ENCODE measurements around the gene PRR16. TPM values are rescaled to one million over a fixed set of nuclear protein-coding genes. Genes with fewer than 3 reads are reported as not detected.

PRR16 gene
- total RNA-seq, 2 experiments from 2014 or later, result not detected

DNA sequence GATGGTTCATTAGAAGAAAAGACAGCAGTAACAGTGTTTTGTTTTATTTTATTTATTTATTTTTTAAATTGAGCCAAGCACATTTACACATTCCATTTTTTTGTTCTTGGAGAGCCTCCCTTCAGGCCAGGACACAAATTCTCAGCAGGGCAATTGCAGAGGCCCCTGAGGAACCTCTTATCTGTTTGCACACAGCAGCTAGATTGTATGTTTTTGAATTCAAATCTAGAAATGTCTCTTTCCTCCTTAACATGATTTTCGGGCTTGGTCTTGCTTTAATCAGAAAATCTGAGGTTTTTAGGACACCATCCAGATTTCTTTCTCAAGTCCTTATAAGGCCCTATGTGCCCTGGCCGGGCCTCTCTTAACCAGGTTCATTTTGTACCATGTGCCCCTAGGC lies 76.0 kb downstream of the PRR16 start:
- intact Hi-C loops (cut with micrococcal nuclease), result no loop called here
- Mint-ChIP-seq H3K4me3 (no peak overlapping the region), H3K9me3 (no peaks in the 10 kb centered on the region), H3K27me3 (no peaks in the 10 kb centered on the region), H3K4me1 (ENCODE audit: low read depth) (no peaks in the 10 kb centered on the region), H3K36me3 (ENCODE audit: low read depth) (no peaks in the 10 kb centered on the region), H3K27ac (no peak overlapping the region)
- no peak for DNase-seq
- no peak for TF ChIP-seq CTCF (IDR thresholded peaks at IDR 0.05)
- no peak for ATAC-seq
- ChIA-PET CTCF (no interaction called here), POLR2A (no interaction called here)

DNA sequence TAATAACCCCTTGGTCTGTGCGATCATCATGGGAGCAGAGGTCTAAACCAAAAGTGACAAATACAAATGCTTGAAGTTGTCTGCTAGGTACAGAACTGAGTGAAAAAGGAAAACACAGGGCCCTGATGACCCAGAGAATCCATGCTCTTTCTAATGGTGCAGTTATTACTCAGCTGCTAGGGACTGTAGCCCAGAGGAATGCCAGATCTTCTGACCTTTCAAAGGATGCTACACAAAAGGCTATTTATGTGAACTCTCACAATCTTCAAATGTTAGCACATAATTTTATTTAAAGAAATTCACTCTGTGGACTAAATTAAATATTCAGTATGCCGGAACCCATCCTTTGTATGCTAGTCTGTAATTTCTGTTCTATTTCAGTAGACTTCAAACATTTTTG lies 79.9 kb downstream of the PRR16 start:
- POLR2A ChIA-PET, result interaction anchor here (0.6 kb wide), 1 partner anchor 467 kb away, joined by 3 read pairs; no protein-coding TSS in a partner anchor
- no peaks in the 10 kb centered on the region for H3K27me3 Mint-ChIP-seq
- H3K4me3 Mint-ChIP-seq, result no peak overlapping the region
- no peaks in the 10 kb centered on the region for H3K4me1 Mint-ChIP-seq (ENCODE audit: low read depth)
- DNase-seq, result no peak
- intact Hi-C loops (cut with micrococcal nuclease), result no loop called here
- H3K27ac Mint-ChIP-seq, result no peak overlapping the region
- peaks cover 1% of the 10 kb centered on the region for H3K9me3 Mint-ChIP-seq
- CTCF ChIA-PET, result no interaction called here
- H3K36me3 Mint-ChIP-seq (ENCODE audit: low read depth), result no peaks in the 10 kb centered on the region
- no peak for TF ChIP-seq CTCF (IDR thresholded peaks at IDR 0.05)
- ATAC-seq, result no peak

- H3K4me3 Mint-ChIP-seq, result no peak overlapping the region
- peaks cover 1% of the 10 kb centered on the region for H3K9me3 Mint-ChIP-seq
- CTCF ChIA-PET, result no interaction called here
Measured at GRCh38 chr5:120545007-120545406, 80.9 kb downstream of the PRR16 start.

DNA sequence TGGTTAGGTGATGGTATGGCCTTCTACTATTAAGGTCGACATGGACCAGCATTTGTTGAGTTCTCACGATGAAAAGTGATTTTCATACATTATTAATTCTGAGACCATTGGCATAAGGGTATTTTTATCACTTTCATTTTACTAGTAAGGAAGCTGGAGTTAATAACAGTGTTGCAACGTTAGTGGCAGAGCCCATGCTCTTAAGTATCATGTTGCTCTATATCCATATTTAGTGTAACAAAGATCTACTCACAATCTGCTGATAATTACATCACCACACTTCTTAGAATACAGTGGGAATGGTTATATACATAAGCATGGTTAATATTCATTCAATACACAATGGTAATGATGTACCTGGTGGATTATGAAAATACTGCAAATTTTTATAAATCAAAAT lies 81.9 kb downstream of the PRR16 start:
- Mint-ChIP-seq H3K9me3 (peaks cover 1% of the 10 kb centered on the region), H3K27ac (no peak overlapping the region), H3K4me3 (no peak overlapping the region), H3K27me3 (no peaks in the 10 kb centered on the region), H3K36me3 (ENCODE audit: low read depth) (no peaks in the 10 kb centered on the region), H3K4me1 (ENCODE audit: low read depth) (no peaks in the 10 kb centered on the region)
- intact Hi-C loops (cut with micrococcal nuclease), result no loop called here
- TF ChIP-seq CTCF (IDR thresholded peaks at IDR 0.05), result no peak
- CTCF ChIA-PET, result no interaction called here
- ATAC-seq, result no peak
- DNase-seq, result no peak
- POLR2A ChIA-PET, result no interaction called here

More at GRCh38 chr5:120545007-120545406, 80.9 kb downstream of the PRR16 start:
- ATAC-seq, result no peak
- intact Hi-C loops (cut with micrococcal nuclease), result no loop called here
- no peak overlapping the region for H3K27ac Mint-ChIP-seq
- no peak for TF ChIP-seq CTCF (IDR thresholded peaks at IDR 0.05)
- no peaks in the 10 kb centered on the region for H3K27me3 Mint-ChIP-seq
- POLR2A ChIA-PET, result no interaction called here
- no peak for DNase-seq
- no peaks in the 10 kb centered on the region for H3K4me1 Mint-ChIP-seq (ENCODE audit: low read depth)
- H3K36me3 Mint-ChIP-seq (ENCODE audit: low read depth), result no peaks in the 10 kb centered on the region

GRCh38 chr5:120546922-120547321 lies 82.8 kb downstream of the PRR16 start:
- Mint-ChIP-seq H3K36me3 (ENCODE audit: low read depth) (no peaks in the 10 kb centered on the region), H3K4me3 (no peak overlapping the region), H3K27ac (no peak overlapping the region), H3K9me3 (peaks cover 1% of the 10 kb centered on the region), H3K4me1 (ENCODE audit: low read depth) (no peaks in the 10 kb centered on the region), H3K27me3 (no peaks in the 10 kb centered on the region)
- DNase-seq (no peak), ATAC-seq (no peak)
- no peak for TF ChIP-seq CTCF (IDR thresholded peaks at IDR 0.05)
- CTCF ChIA-PET, result no interaction called here
- intact Hi-C loops (cut with micrococcal nuclease), result no loop called here
- POLR2A ChIA-PET, result no interaction called here
